ENCODE data around the gene DUS1L.

GRCh38 chr17:82058230-82058854 lies 7.3 kb downstream of the DUS1L start:
- TF ChIP-seq, protein P1, sequence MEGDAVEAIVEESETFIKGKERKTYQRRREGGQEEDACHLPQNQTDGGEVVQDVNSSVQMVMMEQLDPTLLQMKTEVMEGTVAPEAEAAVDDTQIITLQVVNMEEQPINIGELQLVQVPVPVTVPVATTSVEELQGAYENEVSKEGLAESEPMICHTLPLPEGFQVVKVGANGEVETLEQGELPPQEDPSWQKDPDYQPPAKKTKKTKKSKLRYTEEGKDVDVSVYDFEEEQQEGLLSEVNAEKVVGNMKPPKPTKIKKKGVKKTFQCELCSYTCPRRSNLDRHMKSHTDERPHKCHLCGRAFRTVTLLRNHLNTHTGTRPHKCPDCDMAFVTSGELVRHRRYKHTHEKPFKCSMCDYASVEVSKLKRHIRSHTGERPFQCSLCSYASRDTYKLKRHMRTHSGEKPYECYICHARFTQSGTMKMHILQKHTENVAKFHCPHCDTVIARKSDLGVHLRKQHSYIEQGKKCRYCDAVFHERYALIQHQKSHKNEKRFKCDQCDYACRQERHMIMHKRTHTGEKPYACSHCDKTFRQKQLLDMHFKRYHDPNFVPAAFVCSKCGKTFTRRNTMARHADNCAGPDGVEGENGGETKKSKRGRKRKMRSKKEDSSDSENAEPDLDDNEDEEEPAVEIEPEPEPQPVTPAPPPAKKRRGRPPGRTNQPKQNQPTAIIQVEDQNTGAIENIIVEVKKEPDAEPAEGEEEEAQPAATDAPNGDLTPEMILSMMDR (conservative IDR thresholded peaks at IDR 0.05) = no peak
- TF ChIP-seq ZFX (IDR thresholded peaks at IDR 0.05) = no peak
